Esophagus squamous epithelium (tissue), 4 donors: Measurements from ENCODE around the gene PKD1.

Experiments used
- CTCF ChIP-seq, 6 experiments: fragments of 450-650 bp in 4 of 6; fragments of 200-600 bp in 2 of 6; sonication (generic) in 2 of 6; IDR thresholded peaks; one replicate each; pipeline ENCODE4 v1.5.1; 2016 to 2019; ENCODE audit warnings: antibody characterized with exemption in 6 of 6, mild to moderate bottlenecking in 4 of 6, moderate library complexity in 4 of 6
- POLR2A ChIP-seq, 4 donors: fragments of 450-650 bp; IDR thresholded peaks; one replicate each; pipeline ENCODE4 v1.6.1; 2017; ENCODE audit warnings: antibody characterized with exemption in 4 of 4, mild to moderate bottlenecking in 4 of 4, moderate library complexity in 3 of 4

GRCh38 chr16:2161911-2162310 is 26.2 kb upstream of the PKD1 start:
- TF ChIP-seq CTCF (IDR thresholded peaks at IDR 0.05) = no peak
- TF ChIP-seq POLR2A (IDR thresholded peaks at IDR 0.05) = no peak
